AG04449 (cell line): ENCODE results near the gene TCN1.

Experiments
- CTCF ChIA-PET: fragments of 350-600 bp; formaldehyde crosslinking; extraction: SDS; loops from one replicate; lab custom pipeline; 2021; ENCODE audit warnings: antibody characterized with exemption; lab: Yijun Ruan, JAX
- POLR2A ChIA-PET: fragments of 400-600, 350-600 bp; formaldehyde crosslinking; extraction: SDS; loops from one replicate; lab custom pipeline; 2020; ENCODE audit warnings: antibody characterized with exemption, inconsistent platforms; lab: Yijun Ruan, JAX
- DNase-seq: peaks from one replicate; pipeline ENCODE4 v3.0.0-alpha.2; 2010; ENCODE audit warnings: low read depth, low spot score
- H3K4me3 ChIP-seq: 2 replicates; pipeline ENCODE4 v1.5.1; 2011; ENCODE audit warnings: low read depth, mild to moderate bottlenecking, control low read depth, low read length
- CTCF ChIP-seq: IDR thresholded peaks from one replicate; pipeline ENCODE4 v1.5.1; 2011; ENCODE audit warnings: mild to moderate bottlenecking, moderate library complexity, low read length, control low read depth, inconsistent platforms; ENCODE audit not compliant: insufficient read depth; ENCODE audit errors: missing control alignments

Gene TCN1

GRCh38 chr11:59847626-59848025 lies 18.7 kb downstream of the TCN1 start:
- POLR2A ChIA-PET, result no interaction called here
- DNase-seq, result no peak
- CTCF ChIA-PET, result no interaction called here

GRCh38 chr11:59846556-59846955 lies 19.7 kb downstream of the TCN1 start:
- no peak for DNase-seq
- no peak for TF ChIP-seq CTCF
- ChIA-PET CTCF (no interaction called here), POLR2A (no interaction called here)
- no peak overlapping the region for H3K4me3 ChIP-seq

More at GRCh38 chr11:59847626-59848025, 18.7 kb downstream of the TCN1 start:
- no peak overlapping the region for H3K4me3 ChIP-seq
- no peak for TF ChIP-seq CTCF

- TF ChIP-seq CTCF, result no peak
- DNase-seq, result no peak
- H3K4me3 ChIP-seq, result no peak within 1 kb of the TSS
- CTCF ChIA-PET, result no interaction called here
- POLR2A ChIA-PET, result no interaction called here
These were observed 20.9 kb downstream of the TCN1 start, which contains the start of gene CBLIF for GRCh38 chr11:59845399-59845798. Gene CBLIF (minus strand): TSS chr11:59845499. CDS start chr11:59845453, 46 bp downstream.

GRCh38 chr11:59842316-59842715 lies 24.0 kb downstream of the TCN1 start:
- ChIA-PET CTCF (interaction anchor here (1.3 kb wide), 1 partner anchor 305 kb away, joined by 3 read pairs; no protein-coding TSS in a partner anchor), POLR2A (no interaction called here)
- no peak for TF ChIP-seq CTCF
- no peak overlapping the region for H3K4me3 ChIP-seq
- no peak for DNase-seq

- no peak for DNase-seq
- ChIA-PET POLR2A (no interaction called here), CTCF (interaction anchor here (1.3 kb wide), 1 partner anchor 304 kb away, joined by 3 read pairs; no protein-coding TSS in a partner anchor)
- H3K4me3 ChIP-seq, result no peak overlapping the region
- no peak for TF ChIP-seq CTCF
These were observed 24.8 kb downstream of the TCN1 start for GRCh38 chr11:59841514-59841913.

GRCh38 chr11:59839615-59840014 lies 26.7 kb downstream of the TCN1 start:
- no peak for TF ChIP-seq CTCF
- DNase-seq, result no peak
- CTCF ChIA-PET, result no interaction called here
- POLR2A ChIA-PET, result no interaction called here
- H3K4me3 ChIP-seq, result no peak overlapping the region
